ENCODE results near the gene ARMC9.
"Not testable (repeated sequence)": the region's sequence is repeated elsewhere in the genome, so short reads cannot be mapped to it uniquely, and the experiment has no call there.

Gene ARMC9

GRCh38 chr2:231388725-231389346, 190.4 kb downstream of the ARMC9 start:
- DNase-seq, result no peak

- DNase-seq, result no peak
Measured at GRCh38 chr2:231390667-231391066, 192.2 kb downstream of the ARMC9 start.

GRCh38 chr2:231391981-231392380, 193.6 kb downstream of the ARMC9 start:
- no peak for DNase-seq

- no peak for DNase-seq
Measured at GRCh38 chr2:231392431-231393148, 194.2 kb downstream of the ARMC9 start.

GRCh38 chr2:231393149-231394131, 195.0 kb downstream of the ARMC9 start:
- DNase-seq, result no peak

- no peak for DNase-seq
Measured at GRCh38 chr2:231394211-231395141, 196.0 kb downstream of the ARMC9 start.

GRCh38 chr2:231395188-231396057, 197.0 kb downstream of the ARMC9 start, which contains the start of gene B3GNT7:
TSS of gene B3GNT7 (plus strand) at chr2:231395710. CDS start at chr2:231395804, 94 bp downstream.
- DNase-seq, result no peak

GRCh38 chr2:231396058-231396821, 197.8 kb downstream of the ARMC9 start:
- DNase-seq, result no peak

- DNase-seq, result no peak
Measured at GRCh38 chr2:231397011-231397927, 198.8 kb downstream of the ARMC9 start.

GRCh38 chr2:231397928-231398294, 199.5 kb downstream of the ARMC9 start:
- DNase-seq, result no peak

- no peak for DNase-seq
Measured at GRCh38 chr2:231398585-231398984, 200.2 kb downstream of the ARMC9 start.

- DNase-seq, result no peak
Measured at GRCh38 chr2:231399046-231399852, 200.8 kb downstream of the ARMC9 start.

GRCh38 chr2:231399853-231400680, 201.6 kb downstream of the ARMC9 start:
- DNase-seq, result no peak

- not testable (repeated sequence) for DNase-seq
Measured at GRCh38 chr2:231400681-231401080, 202.2 kb downstream of the ARMC9 start.

GRCh38 chr2:231401101-231401500, 202.7 kb downstream of the ARMC9 start:
- not testable (repeated sequence) for DNase-seq

GRCh38 chr2:231403421-231404182, 205.2 kb downstream of the ARMC9 start:
- DNase-seq, result not testable (repeated sequence)
